Ovary (tissue), 9 donors: ENCODE results near the gene HORMAD2. TPM values are rescaled to one million over a fixed set of nuclear protein-coding genes. Genes with fewer than 3 reads are reported as not detected.

Experiments used
- DNase-seq, 5 donors: peaks; one replicate each; pipeline ENCODE4 v3.0.0-alpha.2; 2019 to 2020
- H3K27ac ChIP-seq, 2 donors: fragments of 200-600 bp; one replicate each; pipeline versions ENCODE4 v1.5.1 to v1.8.0; 2019 to 2022
- H3K27me3 ChIP-seq: fragments of 200-600 bp; one replicate; pipeline ENCODE4 v1.8.0; 2022
- H3K36me3 ChIP-seq: fragments of 200-600 bp; sonication (generic); one replicate; pipeline ENCODE4 v1.5.1; 2019
- H3K4me1 ChIP-seq: one replicate; pipeline ENCODE4 v1.8.1; 2013; ENCODE audit warnings: mild to moderate bottlenecking, moderate library complexity; ENCODE audit not compliant: insufficient read depth
- H3K4me3 ChIP-seq: fragments of 200-600 bp; sonication (generic); one replicate; pipeline ENCODE4 v1.5.1; 2017
- H3K9me3 ChIP-seq, 2 donors: fragments of 200-600 bp in 1 of 2; sonication (generic) in 1 of 2; one replicate each; pipeline versions ENCODE4 v1.5.1 to v1.8.1; 2013 to 2019; ENCODE audit warnings: mild to moderate bottlenecking in 1 of 2, moderate library complexity in 1 of 2
- EP300 ChIP-seq: sonication (generic); formaldehyde crosslinking; IDR thresholded peaks from one replicate; pipeline ENCODE4 v1.6.1; 2017; ENCODE audit warnings: antibody characterized with exemption
- POLR2A ChIP-seq: fragments of 450-650 bp; IDR thresholded peaks from one replicate; pipeline ENCODE4 v1.6.1; 2017; ENCODE audit warnings: antibody characterized with exemption, mild to moderate bottlenecking, moderate library complexity
- WGBS, 3 donors: extraction: QIAGEN DNeasy Blood & Tissue Kit in 1 of 3; methylation state at CpG; one replicate each; pipeline versions ENCODE4 v1.1.5 to v1.1.7; 2013 to 2017; 5-methylcytosine and 5-hydroxymethylcytosine counted together
- intact Hi-C, 4 donors: fragments of 100-400 bp; cut with DNase I; formaldehyde crosslinking; loops; one replicate each; pipeline versions ENCODE4 v1.11.0 to v1.15.1; 2022 to 2023
- polyA plus RNA-seq, 2 donors: library from polyadenylated mRNA; stranded (reverse); fragments of 200-250 nt in 1 of 2; fragments of 350-450 nt in 1 of 2; fragmentation: Illumina TruSeq in 1 of 2; extraction: RNeasy Lipid Tissue Mini Kit (QIAGEN cat#74804) in 1 of 2; gene quantifications; one replicate each; pipeline ENCODE4 v1.2.3, GENCODE V29; 2013 to 2014
- total RNA-seq, 7 donors: library from RNA; depleted of rRNA in 2 of 7; stranded (reverse); fragments of >200 nt in 2 of 7; fragmentation: NEBNext Ultra II Directional in 3 of 7; extraction: Animal tissue kit (Norgen Biotek cat#: 25700) in 3 of 7; gene quantifications; one replicate each; pipeline versions ENCODE4 v1.1.0 to v1.2.4, GENCODE V29; 2016 to 2023
- TF ChIP-seq, protein P1 (sequence below), 3 donors: fragments of 450-650 bp in 2 of 3; fragments of 200-600 bp in 1 of 3; IDR thresholded peaks; one replicate each; pipeline versions ENCODE4 v1.5.1 to v1.8.0; 2016 to 2022; ENCODE audit warnings: antibody characterized with exemption in 3 of 3, mild to moderate bottlenecking in 1 of 3
- donor health status: DM: no; HTN: no; CAD: no; lungs with moderate emphysema.
- donor health status: DM: no; HTN: no; CAD: no.
- donor health status: Bipolar disorder and iron deficiency.
- donor health status: DM: yes; HTN: yes; CAD: no.
- donor health status: DM: no; HTN: no; CAD: no.
- donor health status: DM: yes; HTN: yes; CAD: no.

Gene HORMAD2
- total and polyA plus RNA-seq, 9 donors: not detected

DNA sequence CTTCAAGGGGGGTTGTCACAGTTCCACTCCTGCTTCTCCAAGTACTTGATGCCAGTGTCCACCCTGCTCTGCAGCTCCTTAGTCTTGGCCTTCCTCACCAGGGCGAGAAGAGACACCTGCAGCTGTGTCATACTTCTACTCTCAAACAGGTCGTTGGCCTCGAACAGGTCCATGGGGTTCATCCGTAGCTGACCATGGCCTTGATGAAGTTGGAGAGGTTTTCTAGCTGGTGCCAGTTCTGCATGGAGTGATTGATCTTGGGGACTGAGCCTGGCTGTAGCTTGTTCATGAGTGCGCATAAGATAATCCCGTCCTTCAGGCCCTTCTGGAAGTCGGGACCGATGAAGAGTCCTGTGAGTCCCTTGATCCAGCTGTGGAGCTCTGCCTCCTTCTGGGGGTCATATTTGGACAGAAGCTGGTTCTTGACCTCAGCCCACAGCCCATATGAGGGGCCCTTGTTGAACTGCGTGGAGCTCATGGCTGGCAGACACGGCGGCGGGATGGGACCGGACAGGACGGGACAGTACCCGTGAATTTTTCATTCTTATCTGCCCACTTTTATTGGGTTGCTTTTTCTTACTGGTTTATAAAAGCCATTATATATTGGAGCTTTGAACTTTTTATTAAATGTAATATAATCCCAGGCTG is 33.4 kb upstream of the HORMAD2 start:
- intact Hi-C loops: no loop called here
- Histone ChIP-seq H3K4me3 (no peak overlapping the region), H3K36me3 (no peaks in the 10 kb centered on the region), H3K27me3 (no peaks in the 10 kb centered on the region), H3K4me1 (no peaks in the 10 kb centered on the region), H3K9me3 (no peaks in the 10 kb centered on the region), H3K27ac (no peak overlapping the region)
- WGBS, 3 donors: 93 to 95% (median 93%) methylated on average over 15 of the region's 15 CpGs
- no peak for DNase-seq
- TF ChIP-seq, protein P1, sequence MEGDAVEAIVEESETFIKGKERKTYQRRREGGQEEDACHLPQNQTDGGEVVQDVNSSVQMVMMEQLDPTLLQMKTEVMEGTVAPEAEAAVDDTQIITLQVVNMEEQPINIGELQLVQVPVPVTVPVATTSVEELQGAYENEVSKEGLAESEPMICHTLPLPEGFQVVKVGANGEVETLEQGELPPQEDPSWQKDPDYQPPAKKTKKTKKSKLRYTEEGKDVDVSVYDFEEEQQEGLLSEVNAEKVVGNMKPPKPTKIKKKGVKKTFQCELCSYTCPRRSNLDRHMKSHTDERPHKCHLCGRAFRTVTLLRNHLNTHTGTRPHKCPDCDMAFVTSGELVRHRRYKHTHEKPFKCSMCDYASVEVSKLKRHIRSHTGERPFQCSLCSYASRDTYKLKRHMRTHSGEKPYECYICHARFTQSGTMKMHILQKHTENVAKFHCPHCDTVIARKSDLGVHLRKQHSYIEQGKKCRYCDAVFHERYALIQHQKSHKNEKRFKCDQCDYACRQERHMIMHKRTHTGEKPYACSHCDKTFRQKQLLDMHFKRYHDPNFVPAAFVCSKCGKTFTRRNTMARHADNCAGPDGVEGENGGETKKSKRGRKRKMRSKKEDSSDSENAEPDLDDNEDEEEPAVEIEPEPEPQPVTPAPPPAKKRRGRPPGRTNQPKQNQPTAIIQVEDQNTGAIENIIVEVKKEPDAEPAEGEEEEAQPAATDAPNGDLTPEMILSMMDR (IDR thresholded peaks at IDR 0.05): no peak
- TF ChIP-seq EP300 (no peak), POLR2A (no peak)

DNA sequence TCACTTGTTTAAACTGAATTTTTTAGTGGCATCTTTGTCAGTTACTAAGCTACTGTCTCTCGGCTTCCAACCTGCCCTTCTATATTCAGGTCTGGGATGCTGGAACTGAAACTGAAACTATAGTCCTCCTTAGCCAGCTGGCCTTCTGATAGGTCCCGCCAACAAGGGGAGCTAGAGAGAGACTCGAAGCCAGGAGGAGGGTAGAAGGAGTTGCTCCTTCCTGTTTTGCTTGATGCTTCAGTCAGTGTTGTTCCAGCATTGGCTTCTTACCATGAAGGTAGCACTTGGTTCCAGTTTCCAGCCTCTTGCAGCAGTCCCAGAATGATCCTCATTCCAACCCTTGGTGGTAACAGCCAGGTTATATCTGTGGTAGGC is 32.9 kb upstream of the HORMAD2 start:
- Histone ChIP-seq H3K27ac (no peak overlapping the region), H3K36me3 (no peaks in the 10 kb centered on the region), H3K9me3 (no peaks in the 10 kb centered on the region), H3K4me3 (no peak overlapping the region), H3K27me3 (no peaks in the 10 kb centered on the region), H3K4me1 (no peaks in the 10 kb centered on the region)
- TF ChIP-seq, protein P1 (IDR thresholded peaks at IDR 0.05): no peak
- no peak for TF ChIP-seq POLR2A
- no peak for TF ChIP-seq EP300
- intact Hi-C loops: no loop called here
- 42 to 63% (median 48%) methylated on average over 3 of the region's 3 CpGs for WGBS, 3 donors
- DNase-seq: no peak

DNA sequence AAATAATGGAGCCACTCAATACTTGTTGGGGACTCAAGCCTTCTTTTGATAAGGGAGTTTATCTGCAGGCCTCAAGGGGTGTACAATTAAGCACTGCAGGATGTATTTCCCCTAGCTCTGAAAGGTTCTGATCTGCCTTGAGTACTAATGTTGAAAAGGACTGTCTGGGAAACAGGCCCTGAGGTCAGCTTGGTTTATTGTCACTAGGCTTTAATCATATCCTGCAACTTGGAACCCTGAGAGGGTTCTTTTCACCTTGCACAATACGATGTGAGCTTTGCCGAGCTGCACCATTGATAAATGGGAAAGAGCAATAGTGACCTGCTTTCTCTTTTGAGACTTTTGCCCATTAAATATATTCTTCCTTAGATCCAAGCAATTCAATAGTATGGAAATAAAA is 31.6 kb upstream of the HORMAD2 start:
- H3K4me3 ChIP-seq: no peak overlapping the region
- H3K27me3 ChIP-seq: no peaks in the 10 kb centered on the region
- no peak for DNase-seq
- TF ChIP-seq, protein P1 (IDR thresholded peaks at IDR 0.05): no peak
- TF ChIP-seq EP300 (no peak), POLR2A (no peak)
- H3K27ac ChIP-seq: no peak overlapping the region
- intact Hi-C loops: no loop called here
- no peaks in the 10 kb centered on the region for H3K36me3 ChIP-seq
- H3K9me3 ChIP-seq: no peaks in the 10 kb centered on the region
- 85 to 92% (median 89%) methylated on average over 2 of the region's 2 CpGs for WGBS, 3 donors
- H3K4me1 ChIP-seq: no peaks in the 10 kb centered on the region

DNA sequence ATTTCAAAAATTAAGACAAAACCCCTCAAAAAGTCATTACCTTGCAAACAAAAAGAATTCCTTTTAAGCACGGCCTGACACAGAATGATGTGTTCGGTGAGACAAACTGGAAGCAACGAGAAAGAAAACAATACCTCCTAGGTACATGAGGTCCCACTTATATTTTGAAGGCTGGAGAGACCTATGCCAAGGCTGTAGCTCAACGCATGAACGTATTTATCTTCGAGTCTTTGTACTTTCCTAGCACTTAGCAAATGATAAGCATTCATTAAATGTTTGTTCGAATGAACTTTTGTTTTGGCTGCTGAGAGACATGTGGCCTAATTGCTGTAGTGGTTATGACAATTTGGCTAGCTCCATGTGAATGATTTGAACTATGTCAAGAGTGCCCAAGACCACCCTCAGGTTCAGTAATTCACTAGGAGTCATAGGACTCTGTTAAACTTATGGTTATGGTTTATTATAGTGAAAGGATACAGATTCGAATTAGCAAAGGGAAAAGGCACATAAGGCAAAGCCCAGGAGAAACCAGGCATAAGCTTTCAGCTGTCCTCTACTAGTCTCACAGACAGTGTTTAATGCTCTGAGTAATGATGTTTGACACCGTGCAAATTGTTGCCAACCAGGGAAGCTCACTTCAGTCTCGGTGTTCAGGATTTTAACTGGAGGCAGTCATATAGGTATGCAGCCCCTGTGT is 26.0 kb upstream of the HORMAD2 start:
- H3K27me3 ChIP-seq: no peaks in the 10 kb centered on the region
- peaks cover 0 to 6% of the 10 kb centered on the region in 2 donors for H3K9me3 ChIP-seq
- DNase-seq: no peak
- 50 to 57% (median 56%) methylated on average over 10 of the region's 10 CpGs for WGBS, 3 donors
- intact Hi-C loops: no loop called here
- no peak overlapping the region for H3K4me3 ChIP-seq
- TF ChIP-seq, protein P1 (IDR thresholded peaks at IDR 0.05): no peak
- TF ChIP-seq POLR2A (no peak), EP300 (no peak)
- H3K4me1 ChIP-seq: no peaks in the 10 kb centered on the region
- no peaks in the 10 kb centered on the region for H3K36me3 ChIP-seq
- no peak overlapping the region for H3K27ac ChIP-seq
